H1 (cell line): ENCODE measurements around the gene PDZRN4.

Source experiments
- BRCA1 ChIP-seq: IDR thresholded peaks from 2 replicates; pipeline ENCODE4 v1.6.1; 2012; ENCODE audit warnings: low read depth, low read length, improper control_type of control experiment
- CTCF ChIP-seq, 3 experiments: IDR thresholded peaks; 1 replicate in 2 of 3; 2 replicates in 1 of 3; pipeline versions ENCODE4 v1.5.1 to v1.6.1; 2011; ENCODE audit warnings: low read length in 3 of 3, mild to moderate bottlenecking in 3 of 3, inconsistent platforms in 2 of 3, low read depth in 1 of 3, moderate library complexity in 1 of 3; ENCODE audit not compliant: insufficient read depth in 1 of 3; ENCODE audit errors: control extremely low read depth in 1 of 3
- MAFK ChIP-seq: IDR thresholded peaks from 2 replicates; pipeline ENCODE4 v1.6.1; 2012; ENCODE audit warnings: low read depth, mild to moderate bottlenecking, improper control_type of control experiment, low read length
- MAX ChIP-seq: IDR thresholded peaks from 2 replicates; pipeline ENCODE4 v1.6.1; 2012; ENCODE audit warnings: inconsistent platforms
- NRF1 ChIP-seq: IDR thresholded peaks from 2 replicates; pipeline ENCODE4 v1.6.1; 2011; ENCODE audit warnings: mild to moderate bottlenecking, low read depth, low read length, improper control_type of control experiment
- PHF8 ChIP-seq: fragments of 200-600 bp; sonication (generic); conservative IDR thresholded peaks from 2 replicates; pipeline ENCODE4 v1.7.1; 2012; ENCODE audit warnings: low read depth, mild to moderate bottlenecking, inconsistent platforms, low read length, moderate library complexity
- POLR2A ChIP-seq, 2 experiments: IDR thresholded peaks; 1 replicate in 1 of 2; 2 replicates in 1 of 2; pipeline ENCODE4 v1.6.1; 2011; ENCODE audit warnings: low read depth in 2 of 2, low read length in 2 of 2, mild to moderate bottlenecking in 2 of 2; ENCODE audit errors: control extremely low read depth in 1 of 2
- RXRA ChIP-seq: IDR thresholded peaks from 2 replicates; pipeline ENCODE4 v1.6.1; 2011; ENCODE audit warnings: low read depth, mild to moderate bottlenecking, low read length, moderate library complexity; ENCODE audit not compliant: insufficient read depth
- SP1 ChIP-seq: IDR thresholded peaks from 2 replicates; pipeline ENCODE4 v1.6.1; 2011; ENCODE audit warnings: low read depth, low read length
- TAF1 ChIP-seq: IDR thresholded peaks from 2 replicates; pipeline ENCODE4 v1.6.1; 2011; ENCODE audit warnings: mild to moderate bottlenecking, low read depth, low read length
- TCF12 ChIP-seq: IDR thresholded peaks from 2 replicates; pipeline ENCODE4 v1.6.1; 2011; ENCODE audit warnings: low read depth, mild to moderate bottlenecking, low read length
- YY1 ChIP-seq: IDR thresholded peaks from 2 replicates; pipeline ENCODE4 v1.6.1; 2011; ENCODE audit warnings: low read depth, mild to moderate bottlenecking, low read length

GRCh38 chr12:41496009-41496408 lies 307.9 kb downstream of the PDZRN4 start:
- TF ChIP-seq TAF1 (no peak), MAX (no peak), SP1 (no peak), POLR2A (IDR thresholded peaks at IDR 0.05; ENCODE audit: control extremely low read depth in 1 of 2, low read depth in 2 of 2, low read length in 2 of 2) (no peak), BRCA1 (no peak), TCF12 (no peak), CTCF (IDR thresholded peaks at IDR 0.05; ENCODE audit: control extremely low read depth in 1 of 3, insufficient read depth in 1 of 3, low read depth in 1 of 3, low read length in 3 of 3) (no peak), PHF8 (no peak), NRF1 (no peak), YY1 (no peak), RXRA (no peak), MAFK (no peak)
